ACC112 (cell line): ENCODE results near the gene LPO.

Experiments used
- H2AFZ ChIP-seq: fragments of 200-600 bp; sonication (generic); one replicate; pipeline ENCODE4 v1.6.0; 2017; ENCODE audit warnings: antibody characterized with exemption, low read length; ENCODE audit not compliant: unreplicated experiment
- H3K27ac ChIP-seq: fragments of 200-600 bp; sonication (generic); 2 replicates; pipeline ENCODE4 v1.5.1; 2014; ENCODE audit warnings: low read depth, mild to moderate bottlenecking, antibody characterized with exemption, low read length, moderate library complexity
- H3K27me3 ChIP-seq: fragments of 200-600 bp; sonication (generic); 2 replicates; pipeline ENCODE4 v1.6.1; 2014; ENCODE audit warnings: mild to moderate bottlenecking, antibody characterized with exemption, low read length, moderate library complexity, mixed read lengths; ENCODE audit not compliant: insufficient read depth
- H3K36me3 ChIP-seq: fragments of 200-600 bp; sonication (generic); 2 replicates; pipeline ENCODE4 v1.6.1; 2016; ENCODE audit warnings: mild to moderate bottlenecking, antibody characterized with exemption, low read length, moderate library complexity, mixed read lengths; ENCODE audit not compliant: insufficient read depth
- H3K4me1 ChIP-seq: fragments of 200-600 bp; sonication (generic); one replicate; pipeline ENCODE4 v1.6.1; 2016; ENCODE audit warnings: low read length, mixed read lengths; ENCODE audit not compliant: insufficient read depth, unreplicated experiment, control insufficient read depth
- H3K4me3 ChIP-seq: fragments of 200-600 bp; sonication (generic); 2 replicates; pipeline ENCODE4 v1.5.1; 2014; ENCODE audit warnings: mild to moderate bottlenecking, low read depth, low read length
- H3K79me2 ChIP-seq: fragments of 200-600 bp; sonication (generic); one replicate; pipeline ENCODE4 v1.6.0; 2016; ENCODE audit warnings: low read length; ENCODE audit not compliant: control insufficient read depth, unreplicated experiment, insufficient read depth

Gene LPO

DNA sequence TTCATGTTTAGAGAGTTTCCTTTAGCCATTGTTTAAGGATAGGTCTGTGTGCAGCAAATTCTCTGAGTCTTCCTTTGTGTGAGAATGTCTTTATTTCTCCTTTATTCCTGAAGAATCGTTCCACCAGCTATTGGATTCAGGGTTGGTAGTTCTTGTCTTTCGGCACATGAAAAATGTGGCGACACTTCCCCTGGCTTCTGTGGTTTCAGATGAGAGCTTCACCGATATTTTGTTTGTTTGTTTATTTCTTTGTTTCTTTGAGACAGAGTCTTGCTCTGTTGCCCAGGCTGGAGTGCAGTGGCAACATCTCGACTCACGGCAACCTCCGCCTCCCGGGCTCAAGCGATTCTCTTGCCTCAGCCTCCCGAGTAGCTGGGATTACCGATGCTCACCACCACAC, 23.8 kb downstream of the LPO start:
- Histone ChIP-seq H3K4me1 (no peaks in the 10 kb centered on the region), H3K27ac (no peak overlapping the region), H3K36me3 (no peaks in the 10 kb centered on the region), H3K79me2 (no peaks in the 10 kb centered on the region), H3K27me3 (peaks cover 97% of the 10 kb centered on the region), H2AFZ (no peak overlapping the region), H3K4me3 (no peak overlapping the region)

DNA sequence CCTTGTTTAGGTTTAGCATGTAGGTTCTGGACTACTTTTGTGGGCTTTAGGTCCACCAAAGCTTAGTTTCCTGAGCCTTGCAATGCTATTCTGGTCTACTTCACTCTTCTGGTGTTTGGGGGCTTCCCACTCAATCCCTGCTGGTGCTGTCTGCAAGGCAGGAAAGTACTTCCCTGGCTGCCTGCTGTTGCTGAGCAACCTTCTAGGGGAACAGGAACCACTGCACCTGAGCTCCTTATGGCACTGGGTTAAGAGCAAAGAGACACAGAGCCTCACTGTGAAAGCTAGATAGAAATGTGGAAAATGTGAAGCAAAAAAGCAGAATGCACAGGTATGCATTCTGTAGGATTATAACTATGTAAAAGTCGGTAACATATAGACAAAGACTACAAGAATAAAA, 25.4 kb downstream of the LPO start:
- H2AFZ ChIP-seq: no peak overlapping the region
- H3K27me3 ChIP-seq: peaks cover 97% of the 10 kb centered on the region
- no peak overlapping the region for H3K27ac ChIP-seq
- no peaks in the 10 kb centered on the region for H3K79me2 ChIP-seq
- H3K4me3 ChIP-seq: no peak overlapping the region
- H3K4me1 ChIP-seq: no peaks in the 10 kb centered on the region
- no peaks in the 10 kb centered on the region for H3K36me3 ChIP-seq

DNA sequence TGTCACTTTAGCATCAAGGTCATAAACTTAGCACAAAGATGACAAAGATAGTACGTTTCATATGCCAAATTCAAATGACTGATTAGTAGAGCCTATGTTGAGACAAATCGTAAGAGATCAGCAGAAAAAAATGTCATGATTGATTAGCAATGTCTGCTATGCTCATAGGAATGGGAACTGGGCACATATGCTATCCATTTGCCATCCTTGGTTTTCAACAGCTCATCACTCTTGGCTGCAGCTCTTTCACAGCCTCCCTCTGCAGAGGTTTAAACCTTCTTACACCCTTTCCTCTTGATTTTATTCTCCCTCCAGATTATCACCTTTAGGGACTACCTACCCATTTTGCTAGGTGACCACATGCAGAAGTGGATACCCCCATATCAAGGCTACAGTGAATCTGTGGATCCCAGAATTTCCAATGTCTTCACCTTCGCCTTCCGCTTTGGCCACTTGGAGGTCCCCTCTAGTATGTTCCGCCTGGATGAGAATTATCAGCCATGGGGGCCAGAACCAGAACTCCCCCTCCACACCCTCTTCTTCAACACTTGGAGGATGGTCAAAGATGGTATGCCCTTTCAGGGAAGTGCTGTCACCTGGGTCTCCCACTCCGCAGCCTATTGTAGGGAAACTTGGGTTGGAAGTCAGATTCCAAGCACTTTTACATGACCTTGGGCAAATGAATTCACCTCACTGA, 26.2 kb downstream of the LPO start:
- Histone ChIP-seq H3K27ac (no peak overlapping the region), H3K36me3 (no peaks in the 10 kb centered on the region), H2AFZ (no peak overlapping the region), H3K4me1 (no peaks in the 10 kb centered on the region), H3K79me2 (no peaks in the 10 kb centered on the region), H3K27me3 (peaks cover 96% of the 10 kb centered on the region), H3K4me3 (no peak overlapping the region)

- H3K27ac ChIP-seq: no peak overlapping the region
- H3K36me3 ChIP-seq: no peaks in the 10 kb centered on the region
- no peaks in the 10 kb centered on the region for H3K4me1 ChIP-seq
- H3K4me3 ChIP-seq: no peak overlapping the region
- no peak overlapping the region for H2AFZ ChIP-seq
- H3K79me2 ChIP-seq: no peaks in the 10 kb centered on the region
- peaks cover 95% of the 10 kb centered on the region for H3K27me3 ChIP-seq
These were observed 26.9 kb downstream of the LPO start for GRCh38 chr17:58265271-58265670.

GRCh38 chr17:58265902-58266875, 27.8 kb downstream of the LPO start:
- H3K4me3 ChIP-seq: no peak overlapping the region
- H3K27me3 ChIP-seq: peaks cover 91% of the 10 kb centered on the region
- no peak overlapping the region for H3K27ac ChIP-seq
- H2AFZ ChIP-seq: no peak overlapping the region
- no peaks in the 10 kb centered on the region for H3K79me2 ChIP-seq
- H3K36me3 ChIP-seq: no peaks in the 10 kb centered on the region
- no peaks in the 10 kb centered on the region for H3K4me1 ChIP-seq

- Histone ChIP-seq H3K27me3 (peaks cover 84% of the 10 kb centered on the region), H3K4me3 (no peak overlapping the region), H2AFZ (no peak overlapping the region), H3K79me2 (no peaks in the 10 kb centered on the region), H3K36me3 (no peaks in the 10 kb centered on the region), H3K27ac (no peak overlapping the region), H3K4me1 (no peaks in the 10 kb centered on the region)
These were observed 29.3 kb downstream of the LPO start for GRCh38 chr17:58267347-58268324.

- no peaks in the 10 kb centered on the region for H3K4me1 ChIP-seq
- H3K79me2 ChIP-seq: no peaks in the 10 kb centered on the region
- H2AFZ ChIP-seq: no peak overlapping the region
- no peaks in the 10 kb centered on the region for H3K36me3 ChIP-seq
- H3K4me3 ChIP-seq: no peak overlapping the region
- H3K27me3 ChIP-seq: peaks cover 83% of the 10 kb centered on the region
- H3K27ac ChIP-seq: no peak overlapping the region
These were observed 29.9 kb downstream of the LPO start for GRCh38 chr17:58268326-58268725.

DNA sequence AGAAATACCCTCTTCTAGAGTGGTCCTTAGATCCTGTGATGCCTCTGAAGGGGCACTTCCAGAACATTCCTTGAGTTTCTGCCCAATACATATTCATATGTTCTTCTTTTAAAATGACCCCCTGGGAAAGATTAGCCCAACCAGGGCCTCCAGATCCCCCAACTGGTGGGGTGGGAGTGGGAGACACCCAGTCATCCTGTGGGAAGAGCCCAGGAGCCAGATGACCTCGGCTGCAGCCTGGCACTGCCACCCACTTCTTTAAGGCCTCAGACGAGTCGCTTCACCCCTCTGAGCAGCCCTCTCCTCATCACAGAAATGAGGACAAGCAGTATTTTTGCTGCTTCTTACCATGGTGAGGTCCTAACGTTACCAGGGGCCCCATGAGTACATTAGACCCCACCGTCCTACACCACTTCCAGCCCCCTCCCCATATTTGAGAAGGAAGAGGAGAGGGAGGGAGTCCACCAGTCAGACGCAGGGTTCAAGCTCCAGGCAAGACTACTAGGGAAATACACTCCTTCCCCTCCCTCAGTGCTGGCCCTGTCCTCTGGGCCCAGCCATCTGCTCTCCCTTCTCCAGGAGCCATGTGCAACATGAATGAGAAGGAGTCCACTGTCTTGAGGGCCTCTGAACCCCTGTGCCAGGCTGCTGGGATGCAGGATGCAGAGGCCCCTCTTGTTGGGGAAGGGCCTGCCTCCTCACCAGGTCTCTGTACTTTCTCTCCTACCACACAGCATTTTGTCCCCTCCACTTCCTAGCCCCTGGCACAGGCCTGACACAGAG, 30.6 kb downstream of the LPO start:
- Histone ChIP-seq H3K36me3 (no peaks in the 10 kb centered on the region), H2AFZ (no peak overlapping the region), H3K4me1 (no peaks in the 10 kb centered on the region), H3K27me3 (peaks cover 83% of the 10 kb centered on the region), H3K79me2 (no peaks in the 10 kb centered on the region), H3K4me3 (no peak overlapping the region), H3K27ac (no peak overlapping the region)

DNA sequence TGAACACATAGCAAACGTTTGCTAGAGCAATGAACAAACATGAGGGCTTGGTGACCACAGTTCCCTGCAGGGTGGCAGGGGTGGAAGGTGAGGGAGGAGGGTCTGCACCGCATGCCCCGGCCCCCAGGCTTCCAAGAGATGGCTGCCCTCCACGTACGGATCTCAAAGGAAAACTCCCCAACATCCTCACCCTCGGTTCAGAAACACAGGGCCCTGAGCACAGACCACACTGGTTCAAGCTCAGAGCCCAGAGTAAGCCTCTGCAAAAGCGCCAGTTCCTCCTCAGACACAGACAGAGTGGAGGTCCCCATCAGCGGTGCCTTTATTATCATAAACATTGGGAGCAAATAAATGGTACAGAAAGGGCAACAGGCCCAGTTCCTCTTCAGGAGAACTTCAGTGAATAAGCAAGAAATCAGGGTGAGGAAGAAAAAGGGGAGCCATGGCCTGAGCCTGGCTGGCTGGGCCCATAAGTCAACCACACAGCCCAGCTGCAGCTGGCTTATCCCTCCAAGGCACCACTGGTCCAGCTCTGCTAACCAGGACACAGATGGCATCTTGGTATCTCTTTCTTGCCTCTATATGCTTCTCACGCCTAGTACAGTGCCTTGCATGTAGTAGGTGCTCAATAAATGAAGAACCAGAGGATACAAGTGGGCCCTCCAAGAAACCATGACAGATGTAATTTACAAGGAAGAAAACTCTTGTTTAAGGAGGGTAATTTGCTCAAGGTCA, 31.3 kb downstream of the LPO start:
- H3K27ac ChIP-seq: no peak overlapping the region
- H3K36me3 ChIP-seq: no peaks in the 10 kb centered on the region
- no peak overlapping the region for H3K4me3 ChIP-seq
- H2AFZ ChIP-seq: no peak overlapping the region
- no peaks in the 10 kb centered on the region for H3K79me2 ChIP-seq
- peaks cover 76% of the 10 kb centered on the region for H3K27me3 ChIP-seq
- no peaks in the 10 kb centered on the region for H3K4me1 ChIP-seq
